D721Med (cell line): Measurements from ENCODE around the gene GMDS.

ENCODE experiments used
- DNase-seq: peaks from one replicate; pipeline ENCODE4 v3.0.0; 2011; ENCODE audit warnings: low spot score; ENCODE audit not compliant: insufficient read length
- FAIRE-seq: peaks from 2 replicates; lab custom pipeline; 2011; peaks lifted over from hg19 to GRCh38; lab: Jason Lieb, UNC
- TF ChIP-seq, protein P1 (sequence below): IDR thresholded peaks from 2 replicates; pipeline ENCODE4 v1.5.1; 2012; ENCODE audit warnings: mild to moderate bottlenecking, control low read depth; ENCODE audit not compliant: insufficient read depth; ENCODE audit errors: missing control alignments

The GMDS gene

DNA sequence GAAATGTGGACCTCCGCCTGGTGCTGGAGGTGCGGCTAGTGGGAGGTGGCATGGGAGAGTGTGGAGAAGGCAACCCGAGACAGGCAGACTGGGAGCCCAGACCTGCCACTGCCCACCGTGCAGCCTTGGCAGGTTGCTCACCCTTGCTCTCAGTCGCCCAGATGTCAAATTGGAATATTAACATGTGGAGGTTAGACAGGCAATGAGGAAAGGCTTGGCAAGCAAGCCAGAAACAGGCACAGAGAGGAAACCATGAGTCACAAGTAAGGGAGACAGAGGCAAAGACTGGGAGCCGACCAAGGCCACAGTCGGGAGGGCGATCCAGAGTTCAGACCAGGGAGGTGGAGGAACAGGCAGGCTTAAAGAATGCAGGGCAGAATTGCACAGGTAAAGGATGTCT lies 457.5 kb downstream of the GMDS start:
- no peak for FAIRE-seq
- no peak for DNase-seq
- TF ChIP-seq, protein P1, sequence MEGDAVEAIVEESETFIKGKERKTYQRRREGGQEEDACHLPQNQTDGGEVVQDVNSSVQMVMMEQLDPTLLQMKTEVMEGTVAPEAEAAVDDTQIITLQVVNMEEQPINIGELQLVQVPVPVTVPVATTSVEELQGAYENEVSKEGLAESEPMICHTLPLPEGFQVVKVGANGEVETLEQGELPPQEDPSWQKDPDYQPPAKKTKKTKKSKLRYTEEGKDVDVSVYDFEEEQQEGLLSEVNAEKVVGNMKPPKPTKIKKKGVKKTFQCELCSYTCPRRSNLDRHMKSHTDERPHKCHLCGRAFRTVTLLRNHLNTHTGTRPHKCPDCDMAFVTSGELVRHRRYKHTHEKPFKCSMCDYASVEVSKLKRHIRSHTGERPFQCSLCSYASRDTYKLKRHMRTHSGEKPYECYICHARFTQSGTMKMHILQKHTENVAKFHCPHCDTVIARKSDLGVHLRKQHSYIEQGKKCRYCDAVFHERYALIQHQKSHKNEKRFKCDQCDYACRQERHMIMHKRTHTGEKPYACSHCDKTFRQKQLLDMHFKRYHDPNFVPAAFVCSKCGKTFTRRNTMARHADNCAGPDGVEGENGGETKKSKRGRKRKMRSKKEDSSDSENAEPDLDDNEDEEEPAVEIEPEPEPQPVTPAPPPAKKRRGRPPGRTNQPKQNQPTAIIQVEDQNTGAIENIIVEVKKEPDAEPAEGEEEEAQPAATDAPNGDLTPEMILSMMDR, result no peak

DNA sequence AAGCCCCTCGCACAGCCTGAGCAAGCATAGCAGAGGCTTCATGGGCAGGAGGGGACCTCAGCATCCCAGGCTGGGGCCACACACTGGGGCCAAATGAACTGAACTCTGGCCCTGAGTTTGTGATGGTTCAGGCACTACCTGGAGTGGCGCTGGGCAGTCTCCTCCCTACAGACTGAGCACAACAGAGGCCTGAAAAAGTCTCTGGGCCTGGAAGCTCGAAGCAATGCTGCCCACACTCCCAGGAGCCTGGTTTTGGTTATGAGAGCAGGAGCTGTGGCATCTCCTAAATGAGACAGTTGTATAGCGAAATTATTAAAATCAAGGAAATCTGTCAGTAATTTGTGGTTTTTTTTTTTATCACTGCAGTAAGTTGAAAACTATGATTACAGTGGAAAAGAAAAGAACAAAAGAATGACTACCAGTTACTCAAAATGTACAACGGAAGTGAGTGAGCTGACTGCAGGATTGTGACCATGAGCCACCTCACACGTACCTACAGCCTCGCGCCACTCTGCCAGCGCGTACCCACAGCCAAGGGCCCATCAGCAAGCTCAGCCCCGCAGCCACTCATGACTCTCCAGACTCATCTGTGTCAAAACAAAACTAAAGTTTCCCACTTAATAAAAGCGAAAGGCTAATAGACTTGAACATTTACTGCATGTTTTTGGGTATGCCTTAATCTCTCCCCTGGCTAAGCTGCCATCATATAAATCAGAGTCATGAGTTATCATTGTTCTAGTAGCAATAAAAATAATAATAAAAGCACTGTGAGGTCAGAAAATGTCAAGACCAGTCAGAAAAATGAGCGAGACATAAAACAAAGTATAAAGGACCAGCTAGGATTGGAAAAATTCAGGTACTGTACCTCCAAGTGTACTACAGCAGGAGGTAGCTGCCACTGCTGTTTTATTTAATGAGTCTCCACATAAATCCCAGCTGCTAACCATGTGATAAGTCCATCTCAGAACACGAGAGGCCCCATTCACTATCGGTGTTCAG lies 458.7 kb downstream of the GMDS start:
- no peak for FAIRE-seq
- DNase-seq, result no peak
- TF ChIP-seq, protein P1, result no peak

DNA sequence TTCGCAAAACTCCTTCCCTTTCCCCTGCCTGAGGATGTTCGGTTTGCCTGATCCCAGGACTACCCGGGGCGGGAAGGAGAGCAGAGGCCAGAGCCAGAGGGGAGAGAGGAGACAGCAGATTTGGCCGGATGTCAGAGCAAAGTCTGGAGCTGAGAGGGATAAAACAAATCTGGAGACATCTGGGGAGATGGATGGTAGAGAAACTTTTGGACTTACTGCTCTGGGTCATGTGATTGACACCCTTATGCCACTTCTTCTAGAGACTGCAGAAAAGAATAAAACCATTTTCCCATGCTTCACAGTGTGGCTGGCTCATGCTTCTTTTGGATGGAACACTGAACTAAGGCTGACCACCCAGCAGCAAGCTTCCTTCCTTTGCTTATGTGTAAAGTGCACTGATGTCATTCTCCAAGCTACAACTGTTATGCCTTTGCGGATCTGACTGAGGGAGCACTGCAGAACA lies 461.0 kb downstream of the GMDS start:
- no peak for FAIRE-seq
- no peak for DNase-seq
- TF ChIP-seq, protein P1, result no peak

GRCh38 chr6:1781817-1782184 lies 463.6 kb downstream of the GMDS start:
- no peak for FAIRE-seq

DNA sequence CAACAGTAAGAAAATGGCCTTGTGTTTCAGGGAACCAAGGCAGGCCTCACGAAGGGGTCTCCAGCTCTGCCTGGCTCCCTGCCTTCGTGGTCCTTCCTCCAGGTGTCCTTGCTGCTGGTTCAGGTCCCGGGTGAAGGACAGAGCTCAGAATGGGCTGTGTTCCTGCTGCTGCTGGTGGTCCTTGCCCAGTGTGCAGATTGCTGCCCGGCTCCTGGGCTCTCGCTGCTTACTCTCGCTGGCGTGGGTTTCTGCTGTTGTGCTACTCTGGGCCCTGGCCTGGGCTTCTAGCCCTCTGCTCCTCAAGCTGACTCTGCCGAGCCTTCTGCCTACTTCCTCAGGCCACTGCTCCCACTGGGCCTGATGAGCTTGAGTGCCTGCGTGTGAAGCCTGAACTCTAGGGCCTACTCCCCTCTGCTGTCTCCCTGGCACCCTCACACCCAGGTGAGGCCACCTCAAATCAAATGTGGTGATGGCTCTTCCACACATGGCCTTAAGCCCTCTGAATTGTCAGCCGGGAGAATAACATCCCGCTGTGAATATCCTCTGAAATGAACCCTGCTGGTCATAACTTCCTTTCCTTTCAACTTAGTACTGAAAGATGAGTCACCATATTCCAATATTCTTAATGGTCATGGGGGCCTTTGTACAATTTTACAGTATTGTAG lies 464.1 kb downstream of the GMDS start:
- no peak for FAIRE-seq
- no peak for DNase-seq
- TF ChIP-seq, protein P1, result no peak

More at GRCh38 chr6:1781817-1782184, 463.6 kb downstream of the GMDS start:
- TF ChIP-seq, protein P1, result no peak
- no peak for DNase-seq

DNA sequence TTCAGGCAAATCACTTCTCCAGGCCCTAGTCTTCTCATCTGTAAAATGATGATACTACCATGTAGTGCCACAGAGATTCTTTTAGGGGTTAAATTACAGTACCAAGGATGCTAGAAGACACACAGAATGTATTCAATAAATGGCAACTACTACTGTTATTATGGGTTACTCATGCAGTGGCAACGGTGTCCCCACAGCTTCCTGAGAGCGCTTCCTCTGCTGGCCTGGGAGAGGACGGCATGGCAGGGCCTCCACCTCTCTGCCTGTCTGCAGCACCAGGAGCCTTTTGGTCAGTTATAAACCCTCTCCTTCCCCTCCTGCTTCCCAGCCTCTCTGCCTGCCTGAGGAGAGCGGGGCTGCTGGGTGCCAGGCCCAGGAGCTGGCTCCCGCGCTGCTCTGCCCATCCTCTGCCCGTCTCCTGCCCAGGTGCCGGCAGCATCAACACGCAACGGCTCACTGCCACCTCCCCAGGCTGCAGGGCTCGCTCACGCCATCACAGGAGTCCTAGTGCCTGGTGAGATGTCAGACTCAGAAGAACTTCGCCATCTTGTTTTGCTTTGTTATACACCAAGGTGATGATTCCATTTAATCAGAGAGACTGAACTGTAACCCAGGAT lies 465.0 kb downstream of the GMDS start:
- FAIRE-seq (no peak), DNase-seq (no peak)
- TF ChIP-seq, protein P1, result no peak
